HUES64 (cell line): Measurements from ENCODE around the gene PHACTR1.

Experiments used
- H3K27ac ChIP-seq: 2 replicates; pipeline ENCODE4 v1.7.0; 2013; ENCODE audit warnings: low read depth, low read length, inconsistent platforms
- H3K27me3 ChIP-seq: 2 replicates; pipeline ENCODE4 v1.6.1; 2013; ENCODE audit warnings: mild to moderate bottlenecking, low read length; ENCODE audit not compliant: insufficient read depth
- H3K36me3 ChIP-seq: 2 replicates; pipeline ENCODE4 v1.6.1; 2013; ENCODE audit warnings: mild to moderate bottlenecking, low read length; ENCODE audit not compliant: insufficient read depth
- H3K4me1 ChIP-seq: 2 replicates; pipeline ENCODE4 v1.6.1; 2013; ENCODE audit warnings: mild to moderate bottlenecking, low read length, moderate library complexity; ENCODE audit not compliant: insufficient read depth
- H3K4me3 ChIP-seq: 2 replicates; pipeline ENCODE4 v1.5.1; 2013; ENCODE audit warnings: mild to moderate bottlenecking, low read length, moderate library complexity
- H3K9ac ChIP-seq: 2 replicates; pipeline ENCODE4 v1.6.1; 2013; ENCODE audit warnings: mild to moderate bottlenecking, low read depth, low read length
- H3K9me3 ChIP-seq: 2 replicates; pipeline ENCODE4 v1.6.1; 2013; ENCODE audit warnings: low read depth, low read length; ENCODE audit not compliant: insufficient read depth
- WGBS: fragments of 150-250, 120-280 bp; methylation state at CpG from one replicate; pipeline ENCODE4 v1.1.7; 2013; ENCODE audit warnings: missing lambda C conversion rate; 5-methylcytosine and 5-hydroxymethylcytosine counted together

PHACTR1 gene

GRCh38 chr6:13302751-13303667 lies 586.4 kb downstream of the PHACTR1 start:
- Histone ChIP-seq H3K27ac (no peak overlapping the region), H3K36me3 (peaks cover 94% of the 10 kb centered on the region), H3K27me3 (no peaks in the 10 kb centered on the region), H3K4me1 (no peaks in the 10 kb centered on the region), H3K9me3 (no peaks in the 10 kb centered on the region), H3K9ac (no peak overlapping the region), H3K4me3 (no peak overlapping the region)
- WGBS = 95% methylated on average over 17 of the region's 17 CpGs

- Histone ChIP-seq H3K27me3 (no peaks in the 10 kb centered on the region), H3K9ac (no peak overlapping the region), H3K4me3 (no peak overlapping the region), H3K36me3 (peaks cover 96% of the 10 kb centered on the region), H3K27ac (no peak overlapping the region), H3K9me3 (no peaks in the 10 kb centered on the region), H3K4me1 (no peaks in the 10 kb centered on the region)
- 96% methylated on average over 6 of the region's 7 CpGs for WGBS
Observed at GRCh38 chr6:13303668-13304017, 587.1 kb downstream of the PHACTR1 start.

- no peaks in the 10 kb centered on the region for H3K9me3 ChIP-seq
- no peaks in the 10 kb centered on the region for H3K4me1 ChIP-seq
- no peak overlapping the region for H3K9ac ChIP-seq
- H3K4me3 ChIP-seq = no peak overlapping the region
- peaks cover 97% of the 10 kb centered on the region for H3K36me3 ChIP-seq
- WGBS = 96% methylated on average over 6 of the region's 6 CpGs
- H3K27ac ChIP-seq = no peak overlapping the region
- H3K27me3 ChIP-seq = no peaks in the 10 kb centered on the region
Observed at GRCh38 chr6:13304101-13304500, 587.5 kb downstream of the PHACTR1 start.

GRCh38 chr6:13304580-13305260 lies 588.2 kb downstream of the PHACTR1 start:
- no peaks in the 10 kb centered on the region for H3K4me1 ChIP-seq
- no peaks in the 10 kb centered on the region for H3K9me3 ChIP-seq
- H3K36me3 ChIP-seq = peaks cover 97% of the 10 kb centered on the region
- no peak overlapping the region for H3K9ac ChIP-seq
- H3K27ac ChIP-seq = no peak overlapping the region
- WGBS = 92% methylated on average over 11 of the region's 11 CpGs
- H3K4me3 ChIP-seq = no peak overlapping the region
- H3K27me3 ChIP-seq = no peaks in the 10 kb centered on the region

GRCh38 chr6:13305288-13305687 lies 588.7 kb downstream of the PHACTR1 start:
- 90% methylated on average over 2 of the region's 4 CpGs for WGBS
- Histone ChIP-seq H3K4me3 (no peak overlapping the region), H3K36me3 (peaks cover 95% of the 10 kb centered on the region), H3K4me1 (no peaks in the 10 kb centered on the region), H3K27ac (no peak overlapping the region), H3K9me3 (no peaks in the 10 kb centered on the region), H3K27me3 (no peaks in the 10 kb centered on the region), H3K9ac (no peak overlapping the region)

- 83% methylated on average over 1 of the region's 1 CpG for WGBS
Observed at GRCh38 chr6:13305791-13306190, 589.2 kb downstream of the PHACTR1 start.

GRCh38 chr6:13307508-13307995 lies 591.0 kb downstream of the PHACTR1 start:
- Histone ChIP-seq H3K36me3 (peaks cover 93% of the 10 kb centered on the region), H3K27ac (no peak overlapping the region), H3K9me3 (no peaks in the 10 kb centered on the region), H3K4me1 (no peaks in the 10 kb centered on the region), H3K27me3 (no peaks in the 10 kb centered on the region), H3K4me3 (no peak overlapping the region), H3K9ac (no peak overlapping the region)
- WGBS = 98% methylated on average over 7 of the region's 7 CpGs

More at GRCh38 chr6:13305791-13306190, 589.2 kb downstream of the PHACTR1 start:
- no peak overlapping the region for H3K27ac ChIP-seq
- H3K36me3 ChIP-seq = peaks cover 94% of the 10 kb centered on the region
- H3K4me1 ChIP-seq = no peaks in the 10 kb centered on the region
- no peak overlapping the region for H3K9ac ChIP-seq
- no peak overlapping the region for H3K4me3 ChIP-seq
- H3K27me3 ChIP-seq = no peaks in the 10 kb centered on the region
- no peaks in the 10 kb centered on the region for H3K9me3 ChIP-seq

GRCh38 chr6:13308332-13308731 lies 591.8 kb downstream of the PHACTR1 start:
- Histone ChIP-seq H3K9me3 (no peaks in the 10 kb centered on the region), H3K4me1 (no peaks in the 10 kb centered on the region), H3K27ac (no peak overlapping the region), H3K27me3 (no peaks in the 10 kb centered on the region), H3K36me3 (peaks cover 93% of the 10 kb centered on the region), H3K4me3 (no peak overlapping the region), H3K9ac (no peak overlapping the region)
- WGBS = 88% methylated on average over 1 of the region's 1 CpG

GRCh38 chr6:13311155-13311554 lies 594.6 kb downstream of the PHACTR1 start:
- 36% methylated on average over 1 of the region's 1 CpG for WGBS

GRCh38 chr6:13314806-13315205 lies 598.2 kb downstream of the PHACTR1 start:
- Histone ChIP-seq H3K27ac (no peak overlapping the region), H3K36me3 (peaks cover 91% of the 10 kb centered on the region), H3K9me3 (no peaks in the 10 kb centered on the region), H3K4me1 (no peaks in the 10 kb centered on the region), H3K27me3 (no peaks in the 10 kb centered on the region), H3K9ac (no peak overlapping the region), H3K4me3 (no peak overlapping the region)

More at GRCh38 chr6:13311155-13311554, 594.6 kb downstream of the PHACTR1 start:
- no peaks in the 10 kb centered on the region for H3K27me3 ChIP-seq
- no peaks in the 10 kb centered on the region for H3K4me1 ChIP-seq
- peaks cover 91% of the 10 kb centered on the region for H3K36me3 ChIP-seq
- no peak overlapping the region for H3K27ac ChIP-seq
- H3K9me3 ChIP-seq = no peaks in the 10 kb centered on the region
- no peak overlapping the region for H3K4me3 ChIP-seq
- H3K9ac ChIP-seq = no peak overlapping the region

- WGBS = 97% methylated on average over 5 of the region's 5 CpGs
- no peak overlapping the region for H3K27ac ChIP-seq
- no peaks in the 10 kb centered on the region for H3K9me3 ChIP-seq
- no peaks in the 10 kb centered on the region for H3K27me3 ChIP-seq
- H3K4me3 ChIP-seq = no peak overlapping the region
- H3K4me1 ChIP-seq = no peaks in the 10 kb centered on the region
- H3K36me3 ChIP-seq = peaks cover 94% of the 10 kb centered on the region
- no peak overlapping the region for H3K9ac ChIP-seq
Observed at GRCh38 chr6:13315896-13316295, 599.3 kb downstream of the PHACTR1 start.
